ENCODE measurements around the gene TRPV2.

TRPV2 gene

DNA sequence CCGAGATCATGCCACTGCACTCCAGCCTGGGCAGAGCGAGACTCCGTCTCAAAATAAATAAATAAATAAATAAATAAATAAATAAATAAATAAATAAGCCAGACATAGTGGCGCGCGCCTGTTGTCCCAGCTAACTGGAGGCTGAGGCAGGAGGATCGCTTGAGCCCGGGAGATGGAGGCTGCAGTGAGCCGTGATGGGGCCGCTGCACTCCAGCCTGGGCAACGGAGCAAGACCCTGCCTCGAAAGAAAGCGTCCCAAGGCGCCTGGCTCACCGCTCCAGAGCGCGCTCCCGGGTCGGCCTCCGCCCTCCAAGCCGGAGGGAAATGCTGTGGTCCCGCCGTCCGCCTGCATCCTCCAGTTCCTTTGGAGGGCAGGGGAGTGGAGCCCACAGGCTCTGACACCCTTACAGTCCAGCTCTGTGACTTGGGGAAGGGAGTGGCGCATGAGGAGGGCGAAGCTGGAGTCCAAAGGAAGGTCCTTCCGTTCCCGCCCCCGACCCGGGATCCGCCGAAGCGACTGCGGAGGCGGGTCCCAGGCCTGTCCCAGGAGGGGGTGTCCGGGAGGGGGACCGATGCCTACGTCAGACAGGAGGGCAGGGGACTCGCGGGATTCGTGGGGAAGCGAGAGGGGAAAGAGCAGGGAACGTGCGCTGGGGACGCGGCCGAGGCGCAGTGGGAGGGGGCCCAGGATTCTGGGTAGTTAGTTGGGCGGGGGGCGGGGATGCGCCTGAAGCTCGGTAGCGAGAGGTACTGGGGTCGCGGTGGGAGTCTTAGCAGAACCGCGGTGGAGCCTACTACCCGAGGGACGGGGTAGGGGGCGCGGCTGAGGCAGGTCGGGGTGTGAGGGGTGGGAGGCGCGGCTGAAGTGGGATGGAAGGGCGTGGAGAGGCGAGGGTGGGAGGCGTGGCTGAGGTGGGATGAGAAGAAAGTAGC is 8.4 kb upstream of the TRPV2 start:
- DNase-seq (ENCODE audit: low read depth, low spot score) = no peak

- peak; percentile 33 for DNase-seq (ENCODE audit: low read depth, low spot score)
Measured at GRCh38 chr17:16407911-16408588, 7.3 kb upstream of the TRPV2 start.

- no peak for DNase-seq (ENCODE audit: low read depth, low spot score)
Measured at GRCh38 chr17:16417399-16417798, 2.0 kb downstream of the TRPV2 start.

DNA sequence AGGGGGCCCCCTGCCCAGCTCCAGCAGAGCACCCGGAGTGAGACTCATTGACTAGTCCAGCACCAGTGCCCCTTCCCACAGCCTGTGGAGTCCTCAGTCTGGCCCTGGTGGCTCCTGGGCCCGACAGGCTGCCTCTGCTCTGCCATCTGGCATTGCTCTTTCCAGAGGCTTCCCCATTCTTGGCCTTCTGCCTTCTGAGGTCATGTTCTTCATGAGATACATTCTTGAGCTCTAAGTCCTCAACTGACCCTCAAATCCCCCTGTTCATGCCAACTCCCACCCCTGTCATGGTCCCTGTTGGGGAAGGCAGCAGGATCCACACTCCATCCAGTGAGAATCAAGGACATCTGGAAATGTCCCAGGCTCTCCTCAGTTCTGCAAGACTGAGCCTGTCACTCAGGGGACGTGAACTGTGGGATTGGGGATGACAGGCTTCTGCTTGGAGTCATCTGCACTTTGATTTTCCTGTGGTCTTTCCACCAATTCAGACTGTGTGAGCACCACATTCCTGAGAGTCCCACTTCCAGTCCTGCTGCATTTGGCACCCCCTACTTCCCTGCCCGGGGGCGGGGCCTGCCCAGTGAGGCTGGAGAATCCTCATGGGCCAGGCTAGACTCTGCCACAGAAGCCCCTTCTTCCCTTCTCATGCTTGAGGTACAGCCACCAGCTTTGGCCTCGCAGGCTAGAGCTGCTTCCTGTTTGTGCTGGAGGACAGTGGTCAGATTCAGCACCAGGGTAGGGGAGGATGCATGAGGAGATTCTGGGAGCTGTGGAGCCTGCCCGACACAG is 2.7 kb downstream of the TRPV2 start:
- DNase-seq (ENCODE audit: low read depth, low spot score) = no peak

DNA sequence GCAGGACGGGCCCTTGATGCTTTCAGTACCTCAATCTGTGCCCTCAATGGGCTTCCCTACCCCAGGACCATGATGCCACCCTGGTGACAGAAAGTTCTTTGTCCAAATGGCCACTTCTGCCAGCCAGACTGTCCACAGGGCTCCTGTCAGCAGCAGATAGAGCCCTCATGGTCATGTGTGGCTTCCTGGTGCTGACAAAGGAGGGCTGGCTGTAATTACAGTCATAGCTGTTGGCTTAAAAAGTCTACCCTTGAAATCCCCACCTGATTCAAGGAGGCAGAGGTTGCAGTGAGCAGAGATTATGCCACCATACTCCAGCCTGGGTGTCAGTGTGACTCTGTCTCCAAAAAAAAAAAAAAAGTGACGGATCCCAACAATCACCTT is 3.3 kb downstream of the TRPV2 start:
- no peak for DNase-seq (ENCODE audit: low read depth, low spot score)

- peak; percentile 83 for DNase-seq (ENCODE audit: low read depth, low spot score)
Measured at GRCh38 chr17:16419074-16419928, 3.9 kb downstream of the TRPV2 start.

- DNase-seq (ENCODE audit: low read depth, low spot score) = peak; percentile 69
Measured at GRCh38 chr17:16419929-16420271, 4.5 kb downstream of the TRPV2 start.

- DNase-seq (ENCODE audit: low read depth, low spot score) = no peak
Measured at GRCh38 chr17:16422416-16422815, 7.0 kb downstream of the TRPV2 start.

GRCh38 chr17:16423226-16423872 is 8.0 kb downstream of the TRPV2 start:
- DNase-seq (ENCODE audit: low read depth, low spot score) = no peak

- no peak for DNase-seq (ENCODE audit: low read depth, low spot score)
Measured at GRCh38 chr17:16425202-16425601, 9.8 kb downstream of the TRPV2 start.

DNA sequence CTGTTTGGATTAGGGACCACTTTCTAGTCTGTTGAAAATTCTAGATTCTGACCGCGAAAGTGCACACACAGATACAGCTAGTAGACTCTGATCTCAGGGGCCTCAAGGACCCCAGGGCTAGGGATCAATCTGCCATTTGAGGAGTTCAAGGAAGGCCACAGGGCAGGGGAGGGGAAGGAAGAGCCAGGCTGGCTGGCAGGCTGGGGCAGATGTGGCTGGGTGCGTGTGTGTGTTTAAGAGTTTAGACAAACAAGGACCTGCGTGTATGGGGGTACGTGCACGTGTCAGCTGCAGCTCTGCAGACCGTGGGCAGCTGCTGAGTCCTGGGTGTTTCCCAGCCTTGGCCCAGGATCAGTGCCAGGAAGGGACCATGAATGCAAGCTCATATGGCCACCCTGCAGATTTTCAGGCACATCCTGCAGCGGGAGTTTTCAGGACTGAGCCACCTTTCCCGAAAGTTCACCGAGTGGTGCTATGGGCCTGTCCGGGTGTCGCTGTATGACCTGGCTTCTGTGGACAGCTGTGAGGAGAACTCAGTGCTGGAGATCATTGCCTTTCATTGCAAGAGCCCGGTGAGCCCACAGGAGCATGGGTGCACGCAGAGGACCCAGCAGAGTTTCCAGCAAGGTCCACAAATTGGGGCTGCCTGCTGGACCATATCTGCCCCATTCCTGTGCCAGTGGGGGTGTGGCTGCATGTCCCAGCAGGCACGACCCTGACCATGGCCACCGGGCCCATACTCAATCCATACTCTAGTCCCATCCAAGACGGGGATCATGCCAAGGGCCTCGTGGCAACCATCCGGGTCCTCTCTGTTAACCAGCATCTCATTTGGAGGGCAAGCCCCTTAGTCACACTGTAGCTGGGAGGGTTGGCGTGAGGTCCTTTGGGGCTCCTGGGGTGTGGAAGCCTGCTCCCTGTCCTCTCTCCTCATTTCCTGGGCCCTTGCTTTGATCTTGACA is 10.6 kb downstream of the TRPV2 start:
- no peak for DNase-seq (ENCODE audit: low read depth, low spot score)

DNA sequence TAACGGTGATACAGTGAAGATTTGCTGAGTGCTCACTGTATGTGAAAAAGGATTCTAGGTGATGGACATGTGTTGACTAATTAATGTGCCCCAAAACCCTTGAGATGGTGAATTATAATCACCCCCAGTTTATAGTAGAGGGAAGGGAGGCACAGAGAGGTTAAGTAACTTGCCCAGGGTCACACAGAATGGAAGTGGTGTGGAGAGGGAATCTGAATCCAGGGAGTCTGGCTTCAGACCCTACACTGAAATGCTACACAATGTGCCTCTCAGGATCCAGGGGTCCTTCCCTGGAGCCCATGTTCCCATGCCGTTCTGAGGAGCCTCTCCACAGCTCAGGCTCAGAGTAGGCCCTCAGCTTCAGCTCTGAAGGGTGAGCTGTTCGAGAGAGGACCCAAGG is 11.6 kb downstream of the TRPV2 start:
- DNase-seq (ENCODE audit: low read depth, low spot score) = no peak

- DNase-seq (ENCODE audit: low read depth, low spot score) = no peak
Measured at GRCh38 chr17:16428098-16428882, 12.9 kb downstream of the TRPV2 start.

DNA sequence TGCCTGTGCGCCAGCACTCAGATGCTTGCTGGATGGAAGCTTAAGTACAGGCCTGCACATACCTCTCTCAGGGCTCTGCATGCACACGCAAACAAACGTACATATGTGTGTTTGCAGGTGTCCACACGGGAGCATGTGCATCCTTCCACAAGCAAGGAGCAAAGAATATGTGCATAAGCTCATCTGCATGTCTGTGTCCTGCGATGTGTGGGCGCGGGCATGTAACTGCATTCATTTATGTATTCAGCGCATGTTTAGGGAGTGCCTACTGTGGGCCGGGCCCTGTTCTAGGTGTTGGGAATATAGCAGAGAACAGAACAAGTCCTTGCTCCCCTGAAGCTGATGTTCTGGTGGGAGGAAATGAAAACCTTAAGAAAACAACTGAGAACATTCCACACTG is 13.7 kb downstream of the TRPV2 start:
- no peak for DNase-seq (ENCODE audit: low read depth, low spot score)

DNA sequence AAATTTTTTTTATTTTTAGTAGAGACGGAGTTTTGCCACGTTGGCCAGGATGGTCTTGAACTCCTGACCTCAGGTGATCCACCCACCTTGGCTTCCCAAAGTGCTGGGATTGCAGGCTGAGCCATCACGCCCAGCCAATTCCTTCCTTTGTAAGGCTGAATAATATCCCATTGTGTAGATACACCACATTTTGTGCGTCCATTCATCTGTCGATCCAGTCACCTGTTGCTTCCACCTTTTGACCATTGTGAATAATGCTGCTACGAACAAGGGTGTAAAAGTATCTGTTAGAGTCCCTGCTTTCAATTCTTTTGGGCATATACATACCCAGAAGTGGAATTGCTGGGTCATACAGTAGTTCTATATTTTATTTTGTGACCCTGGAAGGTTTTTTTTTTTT is 15.3 kb downstream of the TRPV2 start:
- no peak for DNase-seq (ENCODE audit: low read depth, low spot score)

- no peak for DNase-seq (ENCODE audit: low read depth, low spot score)
Measured at GRCh38 chr17:16432017-16432416, 16.6 kb downstream of the TRPV2 start.

DNA sequence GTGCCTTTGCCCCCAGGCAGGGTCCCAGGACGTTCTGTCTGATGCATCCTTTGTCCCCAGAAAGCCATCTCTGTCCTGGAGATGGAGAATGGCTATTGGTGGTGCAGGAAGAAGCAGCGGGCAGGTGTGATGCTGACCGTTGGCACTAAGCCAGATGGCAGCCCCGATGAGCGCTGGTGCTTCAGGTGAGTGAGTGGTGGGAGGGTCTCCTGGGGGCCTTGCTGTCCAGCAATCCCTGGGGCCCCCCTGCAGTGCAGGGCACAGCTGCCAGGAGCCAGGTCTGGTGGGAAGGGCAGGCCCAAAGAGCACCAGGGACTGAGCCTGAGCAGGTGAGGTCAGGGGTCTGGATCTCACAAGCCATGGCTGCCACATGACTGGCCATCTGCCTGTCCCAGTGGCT is 18.1 kb downstream of the TRPV2 start:
- no peak for DNase-seq (ENCODE audit: low read depth, low spot score)

DNA sequence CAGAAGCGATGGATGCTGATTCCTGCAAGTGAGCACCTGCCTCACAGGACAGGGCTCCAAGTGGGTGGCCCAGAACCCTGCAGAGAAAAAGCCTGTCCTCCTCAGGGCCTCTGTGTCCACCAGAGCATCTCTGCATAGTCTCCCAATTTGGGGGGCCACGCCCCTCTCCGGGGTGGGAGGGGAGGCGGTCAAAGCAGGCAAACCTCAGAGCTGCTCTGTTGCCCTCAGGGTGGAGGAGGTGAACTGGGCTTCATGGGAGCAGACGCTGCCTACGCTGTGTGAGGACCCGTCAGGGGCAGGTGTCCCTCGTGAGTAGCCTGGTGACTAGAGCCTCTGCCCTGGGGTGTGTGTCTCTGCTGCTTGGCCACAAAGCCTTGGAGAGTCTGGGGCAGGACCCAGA is 19.3 kb downstream of the TRPV2 start:
- no peak for DNase-seq (ENCODE audit: low read depth, low spot score)
